Transverse colon (tissue), 3 donors: ENCODE measurements around the gene STAMBPL1.

Experiments used
- CTCF ChIP-seq, 5 experiments: fragments of 200-600 bp in 3 of 5; fragments of 450-650 bp in 2 of 5; sonication (generic) in 3 of 5; IDR thresholded peaks; 1 replicate in 2 of 5; 2 replicates in 3 of 5; pipeline ENCODE4 v1.5.1; 2016 to 2017; ENCODE audit warnings: antibody characterized with exemption in 5 of 5, inconsistent platforms in 3 of 5, mild to moderate bottlenecking in 2 of 5, moderate library complexity in 1 of 5
- POLR2A ChIP-seq: fragments of 450-650 bp; IDR thresholded peaks from one replicate; pipeline ENCODE4 v1.6.1; 2016; ENCODE audit warnings: antibody characterized with exemption, mild to moderate bottlenecking, moderate library complexity

GRCh38 chr10:88888810-88889445, 8.9 kb downstream of the STAMBPL1 start:
- TF ChIP-seq CTCF (IDR thresholded peaks at IDR 0.05) (no peak), POLR2A (no peak)
